Ascending aorta (tissue), 2 donors: ENCODE measurements around the gene PDZD2. TPM values are rescaled to one million over a fixed set of nuclear protein-coding genes. Genes with fewer than 3 reads are reported as not detected.

Experiments
- DNase-seq, 2 donors: peaks; one replicate each; pipeline ENCODE4 v3.0.0-alpha.2; 2019; ENCODE audit warnings: low spot score in 2 of 2
- H3K27ac ChIP-seq, 2 donors: fragments of 200-600 bp; sonication (generic); one replicate each; pipeline ENCODE4 v1.5.1; 2016 to 2017; ENCODE audit warnings: mild to moderate bottlenecking in 1 of 2
- H3K27me3 ChIP-seq: fragments of 200-600 bp; sonication (generic); one replicate; pipeline ENCODE4 v1.5.1; 2017
- H3K36me3 ChIP-seq, 2 donors: fragments of 200-600 bp; sonication (generic); one replicate each; pipeline ENCODE4 v1.5.1; 2016
- H3K4me1 ChIP-seq, 2 donors: fragments of 200-600 bp; sonication (generic); one replicate each; pipeline ENCODE4 v1.5.1; 2016 to 2017; ENCODE audit warnings: mild to moderate bottlenecking in 1 of 2
- H3K4me3 ChIP-seq, 2 donors: fragments of 200-600 bp; sonication (generic); one replicate each; pipeline ENCODE4 v1.5.1; 2016 to 2017; ENCODE audit warnings: mild to moderate bottlenecking in 1 of 2
- H3K9me3 ChIP-seq, 2 donors: fragments of 200-600 bp; sonication (generic); one replicate each; pipeline ENCODE4 v1.5.1; 2016
- CTCF ChIP-seq, 3 experiments: fragments of 200-600 bp in 2 of 3; fragments of 450-650 bp in 1 of 3; sonication (generic) in 2 of 3; IDR thresholded peaks; one replicate each; pipeline ENCODE4 v1.5.1; 2016 to 2019; ENCODE audit warnings: antibody characterized with exemption in 3 of 3, mild to moderate bottlenecking in 1 of 3, moderate library complexity in 1 of 3
- intact Hi-C: fragments of 100-400 bp; cut with DNase I; formaldehyde crosslinking; loops from one replicate; pipeline ENCODE4 v1.15.1; 2023
- total RNA-seq: library from RNA; depleted of rRNA; stranded (reverse); fragments of >200 nt; gene quantifications from one replicate; pipeline ENCODE4 v1.1.0, GENCODE V29; 2016

PDZD2 gene
- total RNA-seq, 1 donor from 2014 or later: 8.1 TPM

GRCh38 chr5:31833710-31834109 lies 194.8 kb downstream of the PDZD2 start:
- DNase-seq: no peak
- TF ChIP-seq CTCF (IDR thresholded peaks at IDR 0.05): no peak
- H3K27ac ChIP-seq: no peak overlapping the region
- H3K27me3 ChIP-seq: no peaks in the 10 kb centered on the region
- intact Hi-C loops: no loop called here
- no peaks in the 10 kb centered on the region for H3K36me3 ChIP-seq
- no peaks in the 10 kb centered on the region for H3K4me1 ChIP-seq
- peaks cover 2 to 4% of the 10 kb centered on the region in 2 donors for H3K9me3 ChIP-seq
- H3K4me3 ChIP-seq: no peak overlapping the region

GRCh38 chr5:31844622-31845345 lies 205.9 kb downstream of the PDZD2 start:
- H3K27me3 ChIP-seq: no peaks in the 10 kb centered on the region
- no peaks in the 10 kb centered on the region for H3K9me3 ChIP-seq
- intact Hi-C loops: no loop called here
- no peaks in the 10 kb centered on the region for H3K4me1 ChIP-seq
- TF ChIP-seq CTCF (IDR thresholded peaks at IDR 0.05): no peak
- no peak overlapping the region for H3K27ac ChIP-seq
- no peak for DNase-seq
- H3K36me3 ChIP-seq: no peaks in the 10 kb centered on the region
- no peak overlapping the region for H3K4me3 ChIP-seq

GRCh38 chr5:31845361-31845760 lies 206.4 kb downstream of the PDZD2 start:
- Histone ChIP-seq H3K4me3 (no peak overlapping the region), H3K27me3 (no peaks in the 10 kb centered on the region), H3K4me1 (no peaks in the 10 kb centered on the region), H3K36me3 (no peaks in the 10 kb centered on the region), H3K27ac (no peak overlapping the region), H3K9me3 (no peaks in the 10 kb centered on the region)
- no peak for DNase-seq
- TF ChIP-seq CTCF (IDR thresholded peaks at IDR 0.05): no peak
- intact Hi-C loops: no loop called here

- no peak for TF ChIP-seq CTCF (IDR thresholded peaks at IDR 0.05)
- DNase-seq: no peak
- H3K27ac ChIP-seq: no peak overlapping the region
- H3K4me1 ChIP-seq: no peaks in the 10 kb centered on the region
- intact Hi-C loops: no loop called here
- no peaks in the 10 kb centered on the region for H3K9me3 ChIP-seq
- no peaks in the 10 kb centered on the region for H3K27me3 ChIP-seq
- no peaks in the 10 kb centered on the region for H3K36me3 ChIP-seq
- H3K4me3 ChIP-seq: no peak overlapping the region
Measured at GRCh38 chr5:31846934-31847333, 208.0 kb downstream of the PDZD2 start.

GRCh38 chr5:31847354-31847753 lies 208.4 kb downstream of the PDZD2 start:
- no peak for TF ChIP-seq CTCF (IDR thresholded peaks at IDR 0.05)
- H3K4me3 ChIP-seq: no peak overlapping the region
- no peaks in the 10 kb centered on the region for H3K27me3 ChIP-seq
- H3K4me1 ChIP-seq: no peaks in the 10 kb centered on the region
- intact Hi-C loops: no loop called here
- DNase-seq: no peak
- H3K9me3 ChIP-seq: no peaks in the 10 kb centered on the region
- H3K27ac ChIP-seq: no peak overlapping the region
- no peaks in the 10 kb centered on the region for H3K36me3 ChIP-seq
